B cell (primary cell): ENCODE measurements around the gene ARFGEF2.

Source experiments
- EZH2 ChIP-seq: IDR thresholded peaks from 2 replicates; pipeline ENCODE4 v1.6.1; 2012; ENCODE audit warnings: borderline replicate concordance, low read depth, mild to moderate bottlenecking, moderate library complexity, low read length; ENCODE audit not compliant: insufficient read depth, poor library complexity, severe bottlenecking
- TF ChIP-seq, protein P1 (sequence below): fragments of 200-600 bp; IDR thresholded peaks from one replicate; pipeline ENCODE4 v1.8.0; 2022; ENCODE audit warnings: antibody characterized with exemption, mild to moderate bottlenecking

DNA sequence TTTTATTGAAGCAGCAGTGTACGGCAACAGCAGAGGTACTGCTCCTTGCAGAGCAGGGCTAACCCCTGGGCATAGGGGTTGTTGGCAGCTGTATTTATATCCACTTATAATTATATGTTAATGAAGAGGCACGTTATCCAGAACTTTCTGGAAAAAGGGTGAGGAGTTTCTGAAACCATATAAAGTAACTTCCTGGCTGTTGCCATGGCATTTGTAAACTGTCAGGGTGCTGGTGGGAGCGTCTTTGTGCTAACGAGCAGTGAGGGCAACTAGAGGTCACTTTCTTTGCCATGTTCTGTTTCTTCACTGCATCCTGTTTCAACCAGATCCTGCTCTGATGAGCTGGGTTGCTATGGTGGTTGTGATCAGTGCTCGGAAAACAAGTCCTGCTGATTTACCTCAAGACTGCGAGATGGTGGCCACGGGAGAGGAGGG lies 11.1 kb upstream of the ARFGEF2 start:
- TF ChIP-seq, protein P1, sequence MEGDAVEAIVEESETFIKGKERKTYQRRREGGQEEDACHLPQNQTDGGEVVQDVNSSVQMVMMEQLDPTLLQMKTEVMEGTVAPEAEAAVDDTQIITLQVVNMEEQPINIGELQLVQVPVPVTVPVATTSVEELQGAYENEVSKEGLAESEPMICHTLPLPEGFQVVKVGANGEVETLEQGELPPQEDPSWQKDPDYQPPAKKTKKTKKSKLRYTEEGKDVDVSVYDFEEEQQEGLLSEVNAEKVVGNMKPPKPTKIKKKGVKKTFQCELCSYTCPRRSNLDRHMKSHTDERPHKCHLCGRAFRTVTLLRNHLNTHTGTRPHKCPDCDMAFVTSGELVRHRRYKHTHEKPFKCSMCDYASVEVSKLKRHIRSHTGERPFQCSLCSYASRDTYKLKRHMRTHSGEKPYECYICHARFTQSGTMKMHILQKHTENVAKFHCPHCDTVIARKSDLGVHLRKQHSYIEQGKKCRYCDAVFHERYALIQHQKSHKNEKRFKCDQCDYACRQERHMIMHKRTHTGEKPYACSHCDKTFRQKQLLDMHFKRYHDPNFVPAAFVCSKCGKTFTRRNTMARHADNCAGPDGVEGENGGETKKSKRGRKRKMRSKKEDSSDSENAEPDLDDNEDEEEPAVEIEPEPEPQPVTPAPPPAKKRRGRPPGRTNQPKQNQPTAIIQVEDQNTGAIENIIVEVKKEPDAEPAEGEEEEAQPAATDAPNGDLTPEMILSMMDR = no peak
- no peak for TF ChIP-seq EZH2
